ENCODE data around the gene OR2B6. TPM values are rescaled to one million over a fixed set of nuclear protein-coding genes. Genes with fewer than 3 reads are reported as not detected.
"Not testable (repeated sequence)": the region's sequence is repeated elsewhere in the genome, so short reads cannot be mapped to it uniquely, and the experiment has no call there.

OR2B6 gene
- total and polyA plus RNA-seq, 2 of the 8 experiments (the other 6 are each of a cell fraction or from before 2014, with no cell fraction given) = 0.26 TPM; not detected in 1

DNA sequence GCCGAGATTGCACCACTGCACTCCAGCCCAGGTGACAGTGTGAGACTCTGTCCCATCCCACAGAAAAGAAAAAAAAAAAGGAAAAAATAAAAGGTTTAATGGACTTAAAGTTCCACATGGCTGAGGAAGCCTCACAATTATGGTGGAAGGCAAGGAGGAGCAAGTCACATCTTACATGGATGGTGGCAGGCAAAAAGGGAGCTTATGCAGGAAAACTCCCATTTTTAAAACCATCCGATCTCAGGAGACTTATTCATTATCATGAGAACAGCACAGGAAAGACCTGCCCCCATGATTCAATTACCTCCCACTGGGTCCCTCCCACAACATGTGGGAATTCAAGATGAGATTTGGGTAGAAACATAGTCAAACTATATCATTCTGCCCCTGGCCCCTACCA is 29.0 kb upstream of the OR2B6 start:
- not testable (repeated sequence) for H3K36me3 ChIP-seq (ENCODE audit: control insufficient read depth in 2 of 4, insufficient read depth in 4 of 4, low read length in 3 of 4); H3K27me3 ChIP-seq (replicated peaks in 1 of 4; ENCODE audit: control insufficient read depth in 3 of 4, extremely low read depth in 1 of 4, insufficient read depth in 3 of 4, low read length in 3 of 4); H3K14ac ChIP-seq (ENCODE audit: insufficient read length); H2BK120ac ChIP-seq (replicated peaks; ENCODE audit: low read depth, low read length); H3K4me3 ChIP-seq (ENCODE audit: extremely low read depth in 1 of 4, insufficient read depth in 2 of 4, low read depth in 3 of 4, low read length in 4 of 4); H2AK5ac ChIP-seq (ENCODE audit: low read depth, low read length); H3K79me1 ChIP-seq (ENCODE audit: low read depth, low read length); H3K9ac ChIP-seq (replicated peaks in 1 of 4; ENCODE audit: extremely low read depth in 1 of 4, low read depth in 3 of 4, low read length in 3 of 4); H2BK5ac ChIP-seq (ENCODE audit: low read depth, low read length); H3K18ac ChIP-seq (ENCODE audit: extremely low read depth, low read length); H3K9me3 ChIP-seq (ENCODE audit: insufficient read depth in 2 of 2, low read depth in 1 of 2, low read length in 1 of 2); H3K27ac ChIP-seq (ENCODE audit: low read depth, low read length); H2BK20ac ChIP-seq (ENCODE audit: low read length); H4K8ac ChIP-seq (ENCODE audit: extremely low read depth, insufficient read depth, low read length); H2BK15ac ChIP-seq (ENCODE audit: low read length); H3K4me1 ChIP-seq (replicated peaks in 1 of 4; ENCODE audit: control insufficient read depth in 3 of 4, insufficient read depth in 4 of 4, low read length in 3 of 4); H4K20me1 ChIP-seq (replicated peaks in 1 of 2; ENCODE audit: control insufficient read depth in 1 of 2, insufficient read depth in 2 of 2, low read length in 2 of 2); H3K56ac ChIP-seq (replicated peaks; ENCODE audit: insufficient read length, low read depth, low read length); H3K79me2 ChIP-seq (ENCODE audit: control insufficient read depth in 1 of 2, insufficient read depth in 2 of 2, low read length in 2 of 2); H2AFZ ChIP-seq (ENCODE audit: low read length); H3K4ac ChIP-seq (replicated peaks; ENCODE audit: insufficient read length, low read depth, low read length); H3K23ac ChIP-seq (ENCODE audit: insufficient read length); DNase-seq (ENCODE audit: low read depth in 1 of 2, low spot score in 2 of 2); H3K23me2 ChIP-seq (ENCODE audit: low read depth, low read length); H4K91ac ChIP-seq (replicated peaks; ENCODE audit: insufficient read length, low read length); H2BK12ac ChIP-seq (ENCODE audit: low read depth, low read length); FAIRE-seq; H4K5ac ChIP-seq (ENCODE audit: insufficient read length, low read depth, low read length); H3K4me2 ChIP-seq (ENCODE audit: insufficient read depth in 1 of 2, low read depth in 2 of 2, low read length in 2 of 2)
- 94% methylated on average over 2 of the region's 2 CpGs; no CpG with 5 or more reads in 1 of the 2 experiments for WGBS, 2 experiments (ENCODE audit: extremely low coverage in 1 of 2, insufficient coverage in 1 of 2, insufficient read length in 1 of 2, insufficient replicate concordance in 2 of 2, low coverage in 1 of 2, low lambda C conversion rate in 2 of 2, missing lambda C conversion rate in 1 of 2)
- ChIA-PET CTCF (ENCODE audit: partially characterized antibody) (interaction anchor here (0.6 kb wide), 1 partner anchor 450 kb away, joined by 3 read pairs; no protein-coding TSS in a partner anchor), POLR2A (ENCODE audit: partially characterized antibody) (interaction anchor here (0.6 kb wide), 1 partner anchor 421 kb away, joined by 5 read pairs; no protein-coding TSS in a partner anchor)

DNA sequence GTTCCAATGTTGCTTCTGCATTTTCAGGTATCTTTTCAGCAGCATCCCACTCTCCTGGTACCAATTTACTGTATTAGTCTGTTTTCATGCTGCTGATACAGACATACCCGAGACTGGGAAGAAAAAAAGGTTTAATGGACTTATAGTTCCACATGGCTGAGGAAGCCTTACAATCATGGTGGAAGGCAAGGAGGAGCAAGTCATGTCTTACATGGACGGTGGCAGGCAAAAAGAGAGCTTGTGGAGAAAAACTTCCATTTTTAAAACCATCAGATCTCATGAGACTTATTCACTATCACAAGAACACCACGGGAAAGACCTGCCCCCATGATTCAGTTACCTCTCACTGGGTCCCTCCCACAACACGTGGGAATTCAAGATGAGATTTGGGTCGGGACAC is 27.1 kb upstream of the OR2B6 start:
- H3K4me1 ChIP-seq (replicated peaks in 1 of 4; ENCODE audit: control insufficient read depth in 3 of 4, insufficient read depth in 4 of 4, low read length in 3 of 4); H3K14ac ChIP-seq (ENCODE audit: insufficient read length); H3K36me3 ChIP-seq (ENCODE audit: control insufficient read depth in 2 of 4, insufficient read depth in 4 of 4, low read length in 3 of 4); H4K8ac ChIP-seq (ENCODE audit: extremely low read depth, insufficient read depth, low read length); H4K20me1 ChIP-seq (replicated peaks in 1 of 2; ENCODE audit: control insufficient read depth in 1 of 2, insufficient read depth in 2 of 2, low read length in 2 of 2); H4K91ac ChIP-seq (replicated peaks; ENCODE audit: insufficient read length, low read length); H3K4me3 ChIP-seq (ENCODE audit: extremely low read depth in 1 of 4, insufficient read depth in 2 of 4, low read depth in 3 of 4, low read length in 4 of 4); FAIRE-seq; H3K9me3 ChIP-seq (ENCODE audit: insufficient read depth in 2 of 2, low read depth in 1 of 2, low read length in 1 of 2); H3K56ac ChIP-seq (replicated peaks; ENCODE audit: insufficient read length, low read depth, low read length); H2BK20ac ChIP-seq (ENCODE audit: low read length); H3K18ac ChIP-seq (ENCODE audit: extremely low read depth, low read length); H2BK5ac ChIP-seq (ENCODE audit: low read depth, low read length); H4K5ac ChIP-seq (ENCODE audit: insufficient read length, low read depth, low read length); H2AK5ac ChIP-seq (ENCODE audit: low read depth, low read length); H3K9ac ChIP-seq (replicated peaks in 1 of 4; ENCODE audit: extremely low read depth in 1 of 4, low read depth in 3 of 4, low read length in 3 of 4); H3K79me2 ChIP-seq (ENCODE audit: control insufficient read depth in 1 of 2, insufficient read depth in 2 of 2, low read length in 2 of 2); H3K27me3 ChIP-seq (replicated peaks in 1 of 4; ENCODE audit: control insufficient read depth in 3 of 4, extremely low read depth in 1 of 4, insufficient read depth in 3 of 4, low read length in 3 of 4); H2AFZ ChIP-seq (ENCODE audit: low read length); H2BK15ac ChIP-seq (ENCODE audit: low read length); DNase-seq (ENCODE audit: low read depth in 1 of 2, low spot score in 2 of 2); H3K4ac ChIP-seq (replicated peaks; ENCODE audit: insufficient read length, low read depth, low read length); H3K23ac ChIP-seq (ENCODE audit: insufficient read length); H3K23me2 ChIP-seq (ENCODE audit: low read depth, low read length); H3K4me2 ChIP-seq (ENCODE audit: insufficient read depth in 1 of 2, low read depth in 2 of 2, low read length in 2 of 2); H2BK12ac ChIP-seq (ENCODE audit: low read depth, low read length); H3K27ac ChIP-seq (ENCODE audit: low read depth, low read length); H2BK120ac ChIP-seq (replicated peaks; ENCODE audit: low read depth, low read length); POLR2A ChIA-PET (ENCODE audit: partially characterized antibody); H3K79me1 ChIP-seq (ENCODE audit: low read depth, low read length); CTCF ChIA-PET (ENCODE audit: partially characterized antibody): not testable (repeated sequence)
- WGBS, 2 experiments (ENCODE audit: extremely low coverage in 1 of 2, insufficient coverage in 1 of 2, insufficient read length in 1 of 2, insufficient replicate concordance in 2 of 2, low coverage in 1 of 2, low lambda C conversion rate in 2 of 2, missing lambda C conversion rate in 1 of 2) = 84% methylated on average over 5 of the region's 5 CpGs; no CpG with 5 or more reads in 1 of the 2 experiments
